Activated CD8-positive, alpha-beta memory T cell treated with anti-CD3 and anti-CD28 coated beads, Interleukin-2, amount 50 U/mL, for 1 hour (primary cell): ENCODE results near the gene GGA1.
A peak's percentile ranks its signal among the peaks of the same experiment; 100 is the strongest.

Source experiments
- DNase-seq: peaks from one replicate; pipeline ENCODE4 v3.0.0-alpha.2; 2020; ENCODE audit errors: extremely low read depth

Gene GGA1

GRCh38 chr22:37630839-37631435, 22.3 kb downstream of the GGA1 start:
- no peak for DNase-seq

- no peak for DNase-seq
Observed at GRCh38 chr22:37631448-37632173, 23.0 kb downstream of the GGA1 start.

- no peak for DNase-seq
Observed at GRCh38 chr22:37632174-37633088, 23.8 kb downstream of the GGA1 start.

GRCh38 chr22:37633089-37633624, 24.5 kb downstream of the GGA1 start:
- no peak for DNase-seq

DNA sequence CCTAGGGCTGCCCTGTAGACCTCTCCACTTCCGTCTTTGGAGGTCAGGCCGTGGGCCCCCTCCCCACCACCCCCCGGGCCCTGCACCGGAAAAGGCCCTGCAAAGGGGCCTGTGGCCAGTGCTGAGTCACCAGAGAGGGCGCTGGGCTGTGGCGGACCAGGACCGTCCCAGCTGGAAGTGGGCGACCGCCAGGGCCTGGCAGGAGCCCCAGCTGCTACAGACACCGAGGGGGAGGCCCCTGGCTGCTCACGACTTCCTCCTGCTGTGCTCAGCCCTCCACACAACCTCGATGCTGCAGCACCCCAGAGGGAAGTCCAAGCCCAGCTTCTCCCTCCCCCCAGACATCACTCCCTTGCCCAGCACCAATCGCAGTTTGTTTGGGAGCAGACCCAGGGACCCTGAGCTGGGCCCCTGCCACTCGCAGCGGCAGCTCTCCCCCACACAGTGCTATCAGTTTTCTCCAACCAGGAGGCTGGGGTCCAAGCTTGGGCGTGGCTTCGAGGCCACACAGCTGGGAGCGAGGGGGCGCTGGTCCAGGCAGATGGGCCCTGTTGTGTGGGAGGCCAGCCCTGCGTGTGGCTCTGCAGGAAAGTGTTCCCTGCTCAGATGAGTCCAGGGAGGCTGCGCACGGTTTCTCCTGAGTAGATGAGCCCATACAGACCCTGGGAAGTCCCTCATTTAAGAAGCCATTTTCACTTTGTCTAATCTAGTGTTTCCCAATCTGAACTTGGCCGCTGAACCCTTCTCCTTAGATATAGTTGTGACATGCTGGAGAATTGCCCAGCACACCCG, 25.2 kb downstream of the GGA1 start:
- DNase-seq: no peak

GRCh38 chr22:37634417-37634924, 25.8 kb downstream of the GGA1 start:
- DNase-seq: no peak

DNA sequence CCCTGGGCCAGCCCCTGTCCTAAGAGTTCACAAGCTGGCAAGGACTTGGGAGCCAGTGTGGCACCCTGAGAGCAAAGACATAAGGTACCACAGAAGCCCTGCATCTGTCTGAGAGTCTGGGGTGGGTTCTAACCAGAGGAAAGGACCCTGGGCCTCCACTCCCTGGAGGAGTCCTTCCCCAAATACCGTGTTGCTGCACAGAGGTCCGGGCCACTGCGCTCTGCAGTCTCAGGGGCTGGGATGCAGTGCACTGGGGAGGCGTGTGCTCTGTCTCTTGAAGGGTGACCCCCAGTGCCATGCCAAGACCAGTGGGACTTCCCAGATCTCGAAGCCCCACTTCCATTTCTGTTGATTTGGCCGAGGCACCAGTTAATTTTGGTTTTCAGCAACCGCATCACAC, 26.5 kb downstream of the GGA1 start:
- DNase-seq: no peak

DNA sequence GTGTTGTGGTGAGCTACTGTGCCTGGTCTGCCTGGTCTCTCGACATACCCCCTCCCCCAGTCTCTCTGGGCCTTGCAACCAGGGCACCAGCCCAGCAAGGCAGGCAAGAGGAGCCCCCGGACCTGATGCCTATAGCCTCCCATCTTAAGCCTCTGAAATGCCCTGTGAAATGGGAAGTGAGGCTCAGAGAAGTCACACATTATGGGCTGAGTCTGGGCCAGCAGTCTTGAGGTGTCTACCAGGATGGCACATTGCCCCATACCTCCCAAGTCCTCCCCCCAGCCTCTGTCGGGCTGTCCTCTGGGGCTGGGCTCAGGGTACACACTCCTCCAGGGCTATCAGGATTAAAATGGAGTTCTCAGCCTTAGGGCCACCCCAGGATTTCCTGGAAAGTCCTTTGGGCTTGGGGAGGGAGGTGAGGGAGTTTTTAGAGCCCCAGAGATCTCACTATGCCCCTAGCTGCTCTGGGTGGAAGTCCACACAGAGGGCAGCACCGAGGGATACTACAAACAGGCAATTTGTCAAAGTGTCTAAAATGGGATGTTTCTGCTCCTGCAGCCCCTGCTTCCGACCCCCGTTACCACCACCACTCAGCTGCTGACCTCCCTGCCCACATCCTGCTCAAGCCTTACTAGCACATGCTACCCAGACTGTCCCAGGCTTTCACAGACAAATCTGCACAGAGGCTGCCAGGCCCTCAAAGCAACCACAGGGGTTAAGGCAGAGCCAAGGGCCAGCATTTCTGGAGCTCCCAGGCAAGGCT, 27.7 kb downstream of the GGA1 start:
- DNase-seq: no peak

- DNase-seq: no peak
Observed at GRCh38 chr22:37636949-37637273, 28.3 kb downstream of the GGA1 start.

DNA sequence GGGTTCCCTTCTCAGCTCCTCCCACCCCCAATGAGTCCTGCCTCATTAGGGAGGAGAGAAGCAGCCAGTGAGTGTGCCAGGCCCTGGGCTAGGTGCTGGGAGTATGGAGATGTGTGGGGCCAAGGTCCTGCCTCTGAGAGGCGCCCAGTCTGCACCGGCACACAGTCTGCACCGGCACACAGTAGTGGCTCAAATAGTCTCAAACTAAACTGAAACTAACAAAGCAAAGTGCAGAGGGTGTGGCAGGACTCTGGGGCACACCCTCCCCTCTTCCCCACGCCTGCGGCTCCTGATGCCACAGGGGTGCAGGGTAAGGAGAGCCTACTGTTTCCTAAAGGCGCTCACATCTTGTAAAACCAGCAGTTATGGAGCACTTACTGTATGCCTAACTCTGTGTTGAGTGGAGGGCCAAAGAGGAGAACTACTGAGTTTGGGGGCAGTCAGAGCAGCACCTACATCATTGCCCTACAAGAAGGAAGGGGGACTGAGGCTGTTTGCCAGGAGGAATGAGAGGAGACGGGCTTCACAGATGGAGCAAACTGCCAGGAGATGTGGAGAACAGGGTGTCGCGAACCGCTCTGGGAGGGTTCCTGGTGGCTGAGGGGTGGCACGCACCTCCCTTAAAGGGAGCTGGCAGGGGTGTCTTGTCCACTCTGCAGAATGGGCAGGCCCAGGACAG, 29.9 kb downstream of the GGA1 start:
- no peak for DNase-seq

DNA sequence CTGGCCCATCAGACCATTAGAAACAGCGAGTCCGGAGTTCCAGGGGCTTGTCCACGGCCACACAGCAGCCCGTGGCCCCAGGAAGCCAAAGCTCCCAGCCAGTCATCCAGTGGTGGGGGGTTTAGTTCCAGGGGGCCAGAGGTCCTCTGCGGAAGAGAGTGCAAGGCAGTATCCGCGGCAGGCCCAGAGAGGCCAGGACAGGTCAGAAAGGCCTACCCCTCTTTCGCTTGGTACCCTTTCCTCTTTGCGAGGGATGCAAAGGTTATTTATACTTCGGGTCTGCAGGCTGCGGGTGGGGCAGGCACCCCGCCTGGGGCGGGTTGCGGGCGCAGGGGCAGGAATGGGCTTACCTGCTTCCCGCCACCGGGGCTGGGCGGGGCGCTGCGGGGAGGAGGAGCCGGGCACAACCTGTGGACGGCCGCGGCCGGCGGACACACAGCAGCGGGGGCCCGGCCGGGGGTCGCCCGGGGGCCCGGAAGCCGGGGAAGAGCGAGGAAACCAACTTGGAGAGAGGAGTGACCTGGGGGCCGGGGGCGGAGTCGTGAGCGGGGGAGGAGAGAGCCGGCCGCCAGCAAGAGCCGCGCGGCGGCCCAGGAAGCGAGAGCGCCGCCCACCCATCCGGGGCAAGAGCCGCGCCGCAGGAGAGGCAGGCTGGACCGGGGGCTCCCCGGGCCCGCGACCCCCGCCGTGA, 30.6 kb downstream of the GGA1 start, which contains the start of gene SH3BP1:
Gene SH3BP1 (plus strand): TSS at position 600 of the 691 bp plus-strand sequence. CDS start 119 bp downstream, outside the sequence.
- DNase-seq: no peak

GRCh38 chr22:37639771-37640590, 31.3 kb downstream of the GGA1 start:
- DNase-seq: no peak

DNA sequence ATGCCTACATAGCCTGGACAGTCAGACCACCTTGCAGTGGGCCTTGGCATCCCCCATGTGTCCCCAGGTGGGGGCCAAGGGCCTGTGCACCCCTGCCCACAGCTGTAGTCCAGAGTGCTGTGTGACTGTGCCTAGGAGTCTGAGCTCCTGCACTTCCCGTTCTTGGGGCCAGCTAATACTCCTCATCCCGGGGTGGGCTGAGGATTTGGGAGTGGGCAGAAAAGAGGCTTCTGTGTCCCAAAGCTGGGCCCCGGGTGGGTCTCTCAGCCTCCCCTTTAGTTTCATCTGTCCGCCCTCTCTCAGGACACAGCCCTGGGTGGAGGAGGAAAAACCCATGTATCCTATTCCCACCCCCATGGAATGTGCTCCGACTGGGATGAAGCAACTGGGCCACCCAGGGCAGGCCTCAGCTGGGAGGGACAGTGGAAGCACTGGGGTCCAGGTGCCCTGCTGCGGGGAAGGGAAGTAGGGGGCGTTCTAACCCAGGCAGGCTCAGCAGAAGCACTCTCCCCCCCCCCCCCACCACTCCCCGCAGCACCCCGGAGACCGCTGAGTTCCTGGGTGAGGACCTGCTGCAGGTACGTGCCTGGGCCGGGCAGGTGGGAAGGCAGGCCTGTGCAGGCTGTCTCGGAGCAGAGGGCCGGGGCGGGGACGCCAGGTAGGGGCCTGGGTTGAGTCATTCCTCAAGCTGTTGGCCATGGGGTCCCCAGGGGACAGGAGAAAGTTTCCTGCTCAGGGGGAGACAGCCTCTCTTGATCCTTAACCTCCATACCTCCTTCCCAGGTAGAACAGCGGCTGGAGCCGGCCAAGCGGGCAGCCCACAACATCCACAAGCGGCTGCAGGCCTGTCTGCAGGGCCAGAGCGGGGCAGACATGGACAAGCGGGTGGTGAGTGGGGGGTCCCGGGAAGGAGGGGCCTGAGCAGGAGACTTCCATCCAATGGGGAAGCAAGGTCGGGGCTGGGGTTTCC, 32.2 kb downstream of the GGA1 start:
- DNase-seq: no peak

DNA sequence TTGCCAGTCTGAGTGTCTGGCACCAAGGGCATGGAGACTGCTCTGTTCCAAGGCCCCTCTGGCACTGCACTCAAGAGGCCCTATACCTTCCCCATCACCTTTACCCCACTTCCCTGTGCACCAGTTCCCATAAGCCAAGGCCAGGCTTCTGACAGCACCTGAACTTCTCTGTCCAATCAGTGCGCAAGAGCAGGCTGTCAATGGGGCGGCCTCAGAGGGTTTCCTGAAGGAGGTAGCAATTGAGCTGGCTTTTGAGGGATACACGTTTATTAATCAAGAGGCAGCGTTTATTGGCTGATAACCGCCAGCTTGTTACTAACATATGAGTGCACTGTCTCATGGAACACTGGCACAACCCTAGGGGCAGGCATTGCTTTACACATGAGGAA, 32.9 kb downstream of the GGA1 start:
- DNase-seq: no peak

DNA sequence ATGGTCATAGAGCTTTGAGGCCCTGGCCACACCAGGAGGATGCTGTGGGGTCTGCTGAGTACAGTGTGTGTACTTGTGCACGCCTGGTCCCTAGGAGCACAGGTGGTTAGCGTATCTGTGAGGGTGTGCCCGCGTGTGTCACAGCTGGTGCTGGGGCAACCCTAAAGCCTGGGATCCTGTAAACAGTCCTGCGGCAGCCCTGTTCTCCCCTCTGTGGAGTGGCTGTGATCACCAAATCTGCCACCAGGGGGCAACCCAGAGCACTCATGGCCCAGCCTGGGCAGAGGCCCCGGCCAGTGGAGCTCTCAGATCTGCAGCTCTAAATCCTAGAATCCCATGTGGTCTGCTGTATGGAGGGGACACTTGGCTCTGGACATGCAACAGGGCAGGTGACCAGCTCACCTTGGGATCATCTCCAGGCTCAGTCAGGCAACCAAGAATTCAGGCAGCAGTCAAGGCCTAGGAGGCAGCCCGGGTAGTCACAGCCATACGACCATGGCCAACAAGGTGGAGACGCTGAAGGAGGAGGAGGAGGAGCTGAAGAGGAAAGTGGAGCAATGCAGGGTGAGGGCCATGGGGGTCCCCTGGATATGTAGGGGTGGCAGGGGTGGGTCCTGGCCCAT, 34.7 kb downstream of the GGA1 start:
- peak; percentile 55 for DNase-seq

DNA sequence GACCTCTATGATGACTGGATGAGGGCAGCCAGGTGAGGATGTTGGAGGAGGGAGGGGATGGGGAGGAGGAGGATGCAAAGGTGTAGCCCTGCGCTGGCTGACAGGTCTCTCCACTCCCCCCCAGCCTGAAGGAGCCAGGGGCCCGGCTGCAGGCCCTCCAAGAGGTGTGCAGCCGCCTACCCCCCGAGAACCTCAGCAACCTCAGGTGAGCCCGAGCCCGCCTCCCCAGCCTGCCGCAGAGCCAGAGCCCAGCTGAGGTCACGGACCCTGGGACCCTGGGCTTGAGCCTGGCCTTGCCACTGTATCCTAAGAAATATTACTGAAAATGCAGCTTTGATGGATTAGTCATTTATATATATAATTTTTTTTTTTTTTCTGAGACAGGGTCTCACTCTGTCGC, 38.7 kb downstream of the GGA1 start:
- DNase-seq: no peak

- DNase-seq: no peak
Observed at GRCh38 chr22:37647928-37648327, 39.3 kb downstream of the GGA1 start.
